PC-3 (cell line): ENCODE data around the gene ANTKMT. TPM values are rescaled to one million over a fixed set of nuclear protein-coding genes. Genes with fewer than 3 reads are reported as not detected.

Experiments used
- ATAC-seq: fragments of 200-7000 bp; cut with Tn5 transposase; 2 replicates; pipeline ENCODE4 v1.9.1; 2020; ENCODE audit warnings: mild to moderate bottlenecking, moderate library complexity
- BruUV-seq: library from RNA; stranded (reverse); fragments of 400-500 nt; replicated peaks from 2 replicates; lab custom pipeline; 2021; lab: Mats Ljungman, UMichigan
- CTCF ChIA-PET: fragments of 300-600 bp; sonication (Branson Sonifier 250); formaldehyde crosslinking; loops from one replicate; lab custom pipeline; 2022; ENCODE audit warnings: antibody characterized with exemption; lab: Charles Lee
- POLR2A ChIA-PET: fragments of 300-600 bp; sonication (Branson Sonifier 250); formaldehyde crosslinking; loops from one replicate; lab custom pipeline; 2022; ENCODE audit warnings: antibody characterized with exemption; ENCODE audit not compliant: unreplicated experiment; lab: Charles Lee
- DNase-seq: peaks from one replicate; pipeline ENCODE4 v3.0.0-alpha.2; 2015
- H2AFZ ChIP-seq: fragments of 300-600 bp; sonication (generic); 2 replicates; pipeline ENCODE4 v1.6.0; 2016; ENCODE audit warnings: antibody characterized with exemption, low read length
- H3F3A ChIP-seq: fragments of 300-600 bp; sonication (generic); one replicate; pipeline ENCODE4 v1.6.0; 2017; ENCODE audit warnings: antibody characterized with exemption, low read length, control low read depth, mild to moderate bottlenecking; ENCODE audit not compliant: unreplicated experiment
- H3K27ac ChIP-seq: fragments of 300-600 bp; sonication (generic); 2 replicates; pipeline ENCODE4 v1.5.1; 2016; ENCODE audit warnings: mild to moderate bottlenecking, low read length
- H3K27me3 ChIP-seq: fragments of 300-600 bp; sonication (generic); 2 replicates; pipeline ENCODE4 v1.6.1; 2016; ENCODE audit warnings: low read length, mixed read lengths
- H3K36me3 ChIP-seq: fragments of 300-600 bp; sonication (generic); 2 replicates; pipeline ENCODE4 v1.6.1; 2016; ENCODE audit warnings: low read depth, mixed run types, low read length, mixed read lengths
- H3K4me1 ChIP-seq: fragments of 300-600 bp; sonication (generic); 2 replicates; pipeline ENCODE4 v1.5.1; 2016; ENCODE audit warnings: low read length; ENCODE audit not compliant: insufficient read depth
- H3K4me2 ChIP-seq: fragments of 300-600 bp; sonication (generic); 2 replicates; pipeline ENCODE4 v1.6.0; 2016; ENCODE audit warnings: low read length
- H3K4me3 ChIP-seq: fragments of 300-600 bp; sonication (generic); 2 replicates; pipeline ENCODE4 v1.5.1; 2016; ENCODE audit warnings: mild to moderate bottlenecking, low read length, mixed read lengths
- H3K79me2 ChIP-seq: fragments of 300-600 bp; sonication (generic); 2 replicates; pipeline ENCODE4 v1.6.1; 2017; ENCODE audit warnings: low read length, mixed read lengths
- H3K9ac ChIP-seq: fragments of 300-600 bp; sonication (generic); 2 replicates; pipeline ENCODE4 v1.6.0; 2016; ENCODE audit warnings: mild to moderate bottlenecking, low read length
- H3K9me2 ChIP-seq: fragments of 300-600 bp; sonication (generic); replicated peaks from 2 replicates; pipeline ENCODE4 v1.6.1; 2016; ENCODE audit warnings: mixed run types, low read length, mixed read lengths
- H3K9me3 ChIP-seq: fragments of 300-600 bp; sonication (generic); 2 replicates; pipeline ENCODE4 v1.6.1; 2016; ENCODE audit warnings: low read length, mixed read lengths
- H4K20me1 ChIP-seq: fragments of 300-600 bp; sonication (generic); 2 replicates; pipeline ENCODE4 v1.6.1; 2016; ENCODE audit warnings: low read length, mixed read lengths
- CTCF ChIP-seq: fragments of 300-600 bp; sonication (generic); conservative IDR thresholded peaks from 2 replicates; pipeline ENCODE4 v1.5.1; 2017; ENCODE audit warnings: antibody characterized with exemption, low read depth, mild to moderate bottlenecking, low read length
- EZH2 ChIP-seq: fragments of 300-600 bp; sonication (generic); IDR thresholded peaks from one replicate; pipeline ENCODE4 v1.6.1; 2017; ENCODE audit warnings: antibody characterized with exemption, mild to moderate bottlenecking, low read length; ENCODE audit not compliant: unreplicated experiment
- EZH2phosphoT487 ChIP-seq: fragments of 300-600 bp; sonication (generic); IDR thresholded peaks from 2 replicates; pipeline ENCODE4 v1.6.1; 2018; ENCODE audit warnings: mild to moderate bottlenecking, antibody characterized with exemption, low read length, borderline replicate concordance
- intact Hi-C: fragments of 100-400 bp; cut with micrococcal nuclease; formaldehyde crosslinking; loops from 2 replicates; pipeline ENCODE4 v1.9.0; 2023
- total RNA-seq: library from RNA; depleted of rRNA; stranded (reverse); fragments of >200 nt; gene quantifications from 2 replicates; pipeline ENCODE4 v1.2.3, GENCODE V29; 2014

The ANTKMT gene
- total RNA-seq, 1 experiment from 2014 or later, result 77.3 TPM

GRCh38 chr16:735982-736453 lies 15.1 kb downstream of the ANTKMT start:
- Histone ChIP-seq H2AFZ (no peak overlapping the region), H3K4me1 (peaks cover 5% of the 10 kb centered on the region; the same call in 1 of the 2 replicates), H4K20me1 (no peaks in the 10 kb centered on the region), H3K9me3 (no peaks in the 10 kb centered on the region), H3K27ac (no peak overlapping the region), H3K27me3 (no peaks in the 10 kb centered on the region), H3K79me2 (peaks cover 12% of the 10 kb centered on the region), H3K4me3 (no peak overlapping the region), H3F3A (no peaks in the 10 kb centered on the region), H3K9ac (no peak overlapping the region), H3K9me2 (no peaks in the 10 kb centered on the region), H3K4me2 (no peak overlapping the region), H3K36me3 (no peaks in the 10 kb centered on the region; the same call in 1 of the 2 replicates)
- intact Hi-C loops, result no loop called here
- POLR2A ChIA-PET, result no interaction called here
- BruUV-seq, result no TSS peak
- no peak for ATAC-seq
- TF ChIP-seq CTCF (no peak), EZH2phosphoT487 (no peak), EZH2 (no peak)
- CTCF ChIA-PET, result no interaction called here
- DNase-seq, result no peak

GRCh38 chr16:736936-737481 lies 16.1 kb downstream of the ANTKMT start:
- no peaks in the 10 kb centered on the region; the same call in 1 of the 2 replicates for H3K36me3 ChIP-seq
- ATAC-seq, result no peak
- POLR2A ChIA-PET, result no interaction called here
- no peak overlapping the region for H2AFZ ChIP-seq
- H3K79me2 ChIP-seq, result peaks cover 12% of the 10 kb centered on the region
- TF ChIP-seq EZH2 (no peak), EZH2phosphoT487 (no peak), CTCF (no peak)
- BruUV-seq, result no TSS peak
- H3K9me2 ChIP-seq, result no peaks in the 10 kb centered on the region
- no peak overlapping the region for H3K4me2 ChIP-seq
- no peak overlapping the region for H3K27ac ChIP-seq
- H3K4me1 ChIP-seq, result peaks cover 5% of the 10 kb centered on the region; the same call in 1 of the 2 replicates
- H3F3A ChIP-seq, result no peaks in the 10 kb centered on the region
- no peak overlapping the region for H3K4me3 ChIP-seq
- no peak for DNase-seq
- H4K20me1 ChIP-seq, result no peaks in the 10 kb centered on the region
- intact Hi-C loops, result no loop called here
- CTCF ChIA-PET, result interaction anchor here (0.7 kb wide), 1 partner anchor 16 kb away, joined by 3 read pairs; the partner anchor contains the start of gene ANTKMT
- no peak overlapping the region for H3K9ac ChIP-seq
- no peaks in the 10 kb centered on the region for H3K27me3 ChIP-seq
- H3K9me3 ChIP-seq, result no peaks in the 10 kb centered on the region
